WTC11 (cell line): ENCODE data around the gene WNK2. TPM values are rescaled to one million over a fixed set of nuclear protein-coding genes. Genes with fewer than 3 reads are reported as not detected.

Experiments used
- ATAC-seq: fragments of 200-7000 bp; cut with Tn5 transposase; 2 replicates; pipeline ENCODE4 v1.10.0; 2021; ENCODE audit warnings: mild to moderate bottlenecking, moderate library complexity
- CTCF ChIA-PET: fragments of 300-600 bp; sonication (Branson Sonifier 250); formaldehyde crosslinking; loops from one replicate; lab custom pipeline; 2021; ENCODE audit warnings: antibody characterized with exemption; lab: Charles Lee
- POLR2A ChIA-PET: fragments of 350-600 bp; sonication (Branson Sonifier 250); formaldehyde crosslinking; loops from one replicate; lab custom pipeline; 2021; ENCODE audit warnings: antibody characterized with exemption; lab: Charles Lee
- DNase-seq: peaks from one replicate; pipeline ENCODE4 v3.0.0; 2021; ENCODE audit warnings: low spot score
- H3K27ac Mint-ChIP-seq: 2 replicates; pipeline ENCODE4 v1.8.0; 2021; ENCODE audit warnings: mixed read lengths
- H3K27me3 Mint-ChIP-seq: 2 replicates; pipeline ENCODE4 v1.8.0; 2021; ENCODE audit warnings: low read depth, mild to moderate bottlenecking, moderate library complexity, mixed read lengths
- H3K36me3 Mint-ChIP-seq: 2 replicates; pipeline ENCODE4 v1.8.0; 2021; ENCODE audit warnings: mixed read lengths
- H3K4me1 Mint-ChIP-seq: 2 replicates; pipeline ENCODE4 v1.8.0; 2022; ENCODE audit warnings: mixed read lengths
- H3K4me3 Mint-ChIP-seq: 2 replicates; pipeline ENCODE4 v1.8.0; 2021; ENCODE audit warnings: mild to moderate bottlenecking, moderate library complexity, mixed read lengths
- H3K9me3 Mint-ChIP-seq: 2 replicates; pipeline ENCODE4 v1.8.0; 2021; ENCODE audit warnings: mixed read lengths
- ATF1 ChIP-seq: sonication (generic); formaldehyde crosslinking; IDR thresholded peaks from 2 replicates; pipeline ENCODE4 v1.8.1; 2023; ENCODE audit warnings: mild to moderate bottlenecking, moderate library complexity, missing genetic modification reagents
- CBFB ChIP-seq: sonication (generic); formaldehyde crosslinking; IDR thresholded peaks from 2 replicates; pipeline ENCODE4 v1.8.1; 2022; ENCODE audit warnings: mild to moderate bottlenecking, low read depth, missing genetic modification reagents
- CDX4 ChIP-seq: fragments of 250-450 bp; sonication (Bioruptor Pico); IDR thresholded peaks from 2 replicates; pipeline ENCODE4 v1.9.0; 2021; ENCODE audit warnings: moderate library complexity, mild to moderate bottlenecking, inconsistent platforms, borderline replicate concordance
- ETV6 ChIP-seq: sonication (generic); formaldehyde crosslinking; IDR thresholded peaks from 2 replicates; pipeline ENCODE4 v1.8.1; 2022; ENCODE audit warnings: mild to moderate bottlenecking, missing genetic modification reagents
- GTF2I ChIP-seq: fragments of 250-450 bp; sonication (Bioruptor Pico); conservative IDR thresholded peaks from 2 replicates; pipeline ENCODE4 v1.4.0; 2021; ENCODE audit warnings: mild to moderate bottlenecking
- HMGA2 ChIP-seq: fragments of 250-450 bp; sonication (Bioruptor Pico); IDR thresholded peaks from 2 replicates; pipeline ENCODE4 v1.4.0; 2021; ENCODE audit warnings: mild to moderate bottlenecking, moderate library complexity
- IRF1 ChIP-seq: sonication (generic); formaldehyde crosslinking; IDR thresholded peaks from 2 replicates; pipeline ENCODE4 v1.8.0; 2023; ENCODE audit warnings: missing genetic modification reagents
- IRF2 ChIP-seq: sonication (generic); formaldehyde crosslinking; IDR thresholded peaks from 2 replicates; pipeline ENCODE4 v1.8.0; 2022; ENCODE audit warnings: low read depth, missing genetic modification reagents, borderline replicate concordance
- JUN ChIP-seq: sonication (generic); formaldehyde crosslinking; IDR thresholded peaks from 2 replicates; pipeline ENCODE4 v1.8.0; 2023; ENCODE audit warnings: mild to moderate bottlenecking, missing genetic modification reagents
- MYBL2 ChIP-seq: sonication (generic); formaldehyde crosslinking; IDR thresholded peaks from 2 replicates; pipeline ENCODE4 v1.8.1; 2023; ENCODE audit warnings: mild to moderate bottlenecking, moderate library complexity, missing genetic modification reagents
- NFYB ChIP-seq: sonication (generic); formaldehyde crosslinking; conservative IDR thresholded peaks from 2 replicates; pipeline ENCODE4 v1.8.0; 2022; ENCODE audit warnings: low read depth, missing genetic modification reagents
- NR1H2 ChIP-seq: sonication (generic); formaldehyde crosslinking; IDR thresholded peaks from 2 replicates; pipeline ENCODE4 v1.9.0; 2021; ENCODE audit warnings: mild to moderate bottlenecking, moderate library complexity, missing genetic modification reagents
- SMAD3 ChIP-seq: sonication (generic); formaldehyde crosslinking; IDR thresholded peaks from 2 replicates; pipeline ENCODE4 v1.8.0; 2022; ENCODE audit warnings: missing genetic modification reagents, mild to moderate bottlenecking, borderline replicate concordance
- STAT6 ChIP-seq: sonication (generic); formaldehyde crosslinking; conservative IDR thresholded peaks from 2 replicates; pipeline ENCODE4 v1.8.1; 2023; ENCODE audit warnings: mild to moderate bottlenecking, low read depth, missing genetic modification reagents, moderate library complexity
- TCF7 ChIP-seq: sonication (generic); formaldehyde crosslinking; IDR thresholded peaks from 2 replicates; pipeline ENCODE4 v1.8.0; 2022; ENCODE audit warnings: mild to moderate bottlenecking, low read depth, missing genetic modification reagents, moderate library complexity
- ZBTB21 ChIP-seq: sonication (generic); formaldehyde crosslinking; IDR thresholded peaks from 2 replicates; pipeline ENCODE4 v1.8.1; 2023; ENCODE audit warnings: mild to moderate bottlenecking, missing genetic modification reagents, borderline replicate concordance
- ZBTB43 ChIP-seq: sonication (generic); formaldehyde crosslinking; IDR thresholded peaks from 2 replicates; pipeline ENCODE4 v1.8.1; 2023; ENCODE audit warnings: mild to moderate bottlenecking, missing genetic modification reagents
- ZNF219 ChIP-seq: sonication (generic); formaldehyde crosslinking; IDR thresholded peaks from 2 replicates; pipeline ENCODE4 v1.8.0; 2023; ENCODE audit warnings: missing genetic modification reagents, mild to moderate bottlenecking, borderline replicate concordance
- ZNF317 ChIP-seq: sonication (generic); formaldehyde crosslinking; IDR thresholded peaks from 2 replicates; pipeline ENCODE4 v1.8.1; 2023; ENCODE audit warnings: low read depth, mild to moderate bottlenecking, moderate library complexity, missing genetic modification reagents, borderline replicate concordance
- ZNF416 ChIP-seq: fragments of 250-450 bp; sonication (Bioruptor Pico); IDR thresholded peaks from 2 replicates; pipeline ENCODE4 v1.9.0; 2021; ENCODE audit warnings: mild to moderate bottlenecking, inconsistent platforms
- ZNF423 ChIP-seq: fragments of 250-450 bp; sonication (Bioruptor Pico); IDR thresholded peaks from 2 replicates; pipeline ENCODE4 v2.1.2; 2022; ENCODE audit warnings: mild to moderate bottlenecking, moderate library complexity
- ZNF425 ChIP-seq: fragments of 250-450 bp; sonication (Bioruptor Pico); conservative IDR thresholded peaks from 2 replicates; pipeline ENCODE4 v1.9.0; 2021; ENCODE audit warnings: mild to moderate bottlenecking
- ZSCAN18 ChIP-seq: fragments of 250-450 bp; sonication (Bioruptor Pico); IDR thresholded peaks from 2 replicates; pipeline ENCODE4 v2.1.2; 2022; ENCODE audit warnings: mild to moderate bottlenecking, moderate library complexity
- total RNA-seq: library from RNA; stranded (reverse); gene quantifications from 3 replicates; pipeline ENCODE4 v1.2.3, GENCODE V29; 2021

WNK2 gene
- total RNA-seq, 1 experiment from 2014 or later, result 120 TPM

- TF ChIP-seq CDX4 (CRISPR knock-in tag), result no peak
- TF ChIP-seq ZBTB21 (CRISPR knock-in tag), result no peak
- TF ChIP-seq CBFB, result no peak
- TF ChIP-seq ATF1 (CRISPR knock-in tag), result no peak
- no peak for TF ChIP-seq SMAD3 (CRISPR knock-in tag)
- no peak for TF ChIP-seq MYBL2 (CRISPR knock-in tag)
Measured at GRCh38 chr9:93306579-93307091, 122.7 kb downstream of the WNK2 start (continued).

GRCh38 chr9:93307468-93308157, 123.7 kb downstream of the WNK2 start:
- Mint-ChIP-seq H3K4me3 (no peak overlapping the region), H3K4me1 (peaks cover 9% of the 10 kb centered on the region), H3K27ac (no peak overlapping the region), H3K27me3 (no peaks in the 10 kb centered on the region; the same call in 1 of the 2 replicates), H3K9me3 (peaks cover 17% of the 10 kb centered on the region), H3K36me3 (peaks cover 27% of the 10 kb centered on the region)
- ATAC-seq, result no peak
- DNase-seq, result no peak
- POLR2A ChIA-PET, result no interaction called here
- TF ChIP-seq NFYB (CRISPR knock-in tag) (no peak), GTF2I (no peak), JUN (CRISPR knock-in tag) (no peak), ZNF317 (CRISPR knock-in tag) (no peak), TCF7 (CRISPR knock-in tag) (no peak), ZSCAN18 (no peak), ZNF423 (CRISPR knock-in tag) (no peak), ZNF416 (no peak), HMGA2 (no peak), IRF1 (CRISPR knock-in tag) (no peak), ZBTB43 (no peak), IRF2 (CRISPR knock-in tag) (no peak), ZNF425 (CRISPR knock-in tag) (no peak), ZNF219 (no peak), NR1H2 (no peak), ETV6 (CRISPR knock-in tag) (no peak), STAT6 (CRISPR knock-in tag) (no peak)
- CTCF ChIA-PET, result interaction anchor here (0.5 to 3.4 kb wide), 6 partner anchors 11 to 263 kb away, joined by 3 to 31 read pairs (median 3); no protein-coding TSS in a partner anchor
